Measurements from ENCODE around the gene CDC45. TPM values are rescaled to one million over a fixed set of nuclear protein-coding genes. Genes with fewer than 3 reads are reported as not detected.
A peak's percentile ranks its signal among the peaks of the same experiment; 100 is the strongest.

CDC45 gene
- total RNA-seq, 1 donor from 2014 or later = 6.2 TPM

DNA sequence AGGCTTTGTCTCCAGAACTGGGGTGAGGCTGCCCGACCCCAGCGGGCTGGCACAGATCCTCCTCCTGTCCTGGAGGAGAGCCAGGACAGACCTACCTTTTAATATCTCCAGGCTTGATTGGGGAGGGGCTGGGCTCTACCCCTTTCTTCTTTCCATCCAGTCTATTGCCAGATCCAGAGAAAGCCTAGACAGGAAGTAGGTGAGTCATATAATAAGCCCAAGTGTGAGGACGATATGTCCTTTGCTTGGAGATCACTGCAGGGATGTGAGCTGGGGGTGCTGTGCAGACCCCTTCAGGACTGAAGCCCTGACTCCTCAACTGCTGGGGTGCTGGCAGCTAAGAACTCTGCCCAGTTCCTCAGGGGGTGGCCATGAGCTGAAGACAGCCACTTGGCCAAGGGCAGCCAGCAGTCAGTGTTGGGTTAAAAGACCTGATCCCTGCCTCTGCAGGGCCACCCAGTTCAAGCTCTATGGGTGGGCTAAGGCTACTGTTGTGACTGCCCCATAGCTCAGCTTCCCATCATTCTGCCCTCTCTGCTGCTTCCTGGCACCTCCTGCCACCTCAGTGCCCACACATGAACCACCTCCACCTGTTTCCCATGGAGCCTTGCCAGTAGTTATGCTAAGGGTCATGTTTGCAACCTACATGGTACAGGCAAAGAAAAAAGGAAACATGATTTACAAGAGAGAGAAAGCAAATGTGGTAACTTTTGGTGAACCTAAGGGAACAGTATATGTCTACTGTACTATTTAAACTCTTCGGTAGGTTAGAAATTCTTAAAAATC lies 23.9 kb upstream of the CDC45 start:
- Mint-ChIP-seq H3K4me3 (ENCODE audit: unreplicated experiment) (peak overlapping the region; percentile 68), H3K9me3 (ENCODE audit: unreplicated experiment) (no peaks in the 10 kb centered on the region), H3K36me3 (ENCODE audit: low read depth, unreplicated experiment) (peaks cover 28% of the 10 kb centered on the region), H3K4me1 (ENCODE audit: unreplicated experiment) (no peaks in the 10 kb centered on the region), H3K27ac (ENCODE audit: unreplicated experiment) (no peak overlapping the region), H3K27me3 (ENCODE audit: unreplicated experiment) (peaks cover 1% of the 10 kb centered on the region)
- no peak for DNase-seq (ENCODE audit: low spot score)
- TF ChIP-seq, protein P1, sequence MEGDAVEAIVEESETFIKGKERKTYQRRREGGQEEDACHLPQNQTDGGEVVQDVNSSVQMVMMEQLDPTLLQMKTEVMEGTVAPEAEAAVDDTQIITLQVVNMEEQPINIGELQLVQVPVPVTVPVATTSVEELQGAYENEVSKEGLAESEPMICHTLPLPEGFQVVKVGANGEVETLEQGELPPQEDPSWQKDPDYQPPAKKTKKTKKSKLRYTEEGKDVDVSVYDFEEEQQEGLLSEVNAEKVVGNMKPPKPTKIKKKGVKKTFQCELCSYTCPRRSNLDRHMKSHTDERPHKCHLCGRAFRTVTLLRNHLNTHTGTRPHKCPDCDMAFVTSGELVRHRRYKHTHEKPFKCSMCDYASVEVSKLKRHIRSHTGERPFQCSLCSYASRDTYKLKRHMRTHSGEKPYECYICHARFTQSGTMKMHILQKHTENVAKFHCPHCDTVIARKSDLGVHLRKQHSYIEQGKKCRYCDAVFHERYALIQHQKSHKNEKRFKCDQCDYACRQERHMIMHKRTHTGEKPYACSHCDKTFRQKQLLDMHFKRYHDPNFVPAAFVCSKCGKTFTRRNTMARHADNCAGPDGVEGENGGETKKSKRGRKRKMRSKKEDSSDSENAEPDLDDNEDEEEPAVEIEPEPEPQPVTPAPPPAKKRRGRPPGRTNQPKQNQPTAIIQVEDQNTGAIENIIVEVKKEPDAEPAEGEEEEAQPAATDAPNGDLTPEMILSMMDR (IDR thresholded peaks at IDR 0.05; ENCODE audit: unreplicated experiment) = no peak

DNA sequence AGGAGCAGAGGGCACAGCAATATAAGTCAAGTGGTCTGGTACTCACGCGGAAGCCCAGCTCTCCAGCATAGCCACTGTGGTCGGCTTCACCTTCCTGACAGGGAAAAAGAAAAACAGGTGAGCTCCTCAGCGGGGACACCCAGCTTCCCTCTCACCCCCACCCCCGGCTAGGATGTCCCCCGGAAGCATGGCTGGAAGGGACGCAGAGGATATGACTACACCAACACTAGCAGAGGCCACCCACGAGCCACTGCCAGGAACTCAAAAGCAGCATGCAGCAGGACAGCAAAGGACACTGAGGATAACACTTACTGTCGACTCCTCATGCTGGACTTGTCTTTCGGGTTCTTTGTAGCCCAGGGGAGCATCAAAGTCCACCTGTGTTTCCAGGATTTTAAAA lies 23.2 kb upstream of the CDC45 start:
- no peaks in the 10 kb centered on the region for H3K4me1 Mint-ChIP-seq (ENCODE audit: unreplicated experiment)
- H3K4me3 Mint-ChIP-seq (ENCODE audit: unreplicated experiment) = no peak overlapping the region
- H3K27ac Mint-ChIP-seq (ENCODE audit: unreplicated experiment) = no peak overlapping the region
- TF ChIP-seq, protein P1 (IDR thresholded peaks at IDR 0.05; ENCODE audit: unreplicated experiment) = no peak
- no peaks in the 10 kb centered on the region for H3K9me3 Mint-ChIP-seq (ENCODE audit: unreplicated experiment)
- no peak for DNase-seq (ENCODE audit: low spot score)
- peaks cover 28% of the 10 kb centered on the region for H3K36me3 Mint-ChIP-seq (ENCODE audit: low read depth, unreplicated experiment)
- peaks cover 1% of the 10 kb centered on the region for H3K27me3 Mint-ChIP-seq (ENCODE audit: unreplicated experiment)

DNA sequence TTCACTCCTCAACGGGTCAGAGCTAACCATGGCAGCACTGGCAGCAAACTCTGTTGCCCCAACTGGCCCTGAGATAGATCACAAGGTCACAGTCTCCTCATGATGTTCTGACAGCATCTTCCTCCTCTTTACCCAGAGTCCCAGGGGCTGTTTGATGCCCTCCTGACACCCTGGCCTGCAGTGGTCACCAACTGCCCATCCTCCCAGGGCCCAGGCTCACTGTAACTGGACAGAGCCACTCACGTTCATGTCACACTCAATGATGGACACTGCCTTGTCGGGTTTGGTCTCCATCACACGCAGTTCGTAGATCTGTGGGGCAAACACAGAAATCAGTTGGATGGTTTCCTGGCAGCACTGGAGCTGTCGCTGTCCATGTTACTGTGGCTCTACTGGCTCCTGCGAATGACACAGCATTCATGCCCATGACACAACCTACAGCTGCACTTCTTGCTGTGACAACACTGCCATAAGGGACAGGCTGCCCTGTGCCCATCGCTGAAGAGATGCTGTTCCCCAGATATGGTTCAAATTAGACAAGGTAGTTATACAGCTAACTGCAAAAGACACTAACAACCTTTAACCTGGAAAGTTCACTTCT lies 21.8 kb upstream of the CDC45 start:
- H3K4me1 Mint-ChIP-seq (ENCODE audit: unreplicated experiment) = no peaks in the 10 kb centered on the region
- no peak for DNase-seq (ENCODE audit: low spot score)
- TF ChIP-seq, protein P1 (IDR thresholded peaks at IDR 0.05; ENCODE audit: unreplicated experiment) = no peak
- peaks cover 28% of the 10 kb centered on the region for H3K36me3 Mint-ChIP-seq (ENCODE audit: low read depth, unreplicated experiment)
- no peak overlapping the region for H3K27ac Mint-ChIP-seq (ENCODE audit: unreplicated experiment)
- H3K27me3 Mint-ChIP-seq (ENCODE audit: unreplicated experiment) = peaks cover 1% of the 10 kb centered on the region
- no peak overlapping the region for H3K4me3 Mint-ChIP-seq (ENCODE audit: unreplicated experiment)
- no peaks in the 10 kb centered on the region for H3K9me3 Mint-ChIP-seq (ENCODE audit: unreplicated experiment)

DNA sequence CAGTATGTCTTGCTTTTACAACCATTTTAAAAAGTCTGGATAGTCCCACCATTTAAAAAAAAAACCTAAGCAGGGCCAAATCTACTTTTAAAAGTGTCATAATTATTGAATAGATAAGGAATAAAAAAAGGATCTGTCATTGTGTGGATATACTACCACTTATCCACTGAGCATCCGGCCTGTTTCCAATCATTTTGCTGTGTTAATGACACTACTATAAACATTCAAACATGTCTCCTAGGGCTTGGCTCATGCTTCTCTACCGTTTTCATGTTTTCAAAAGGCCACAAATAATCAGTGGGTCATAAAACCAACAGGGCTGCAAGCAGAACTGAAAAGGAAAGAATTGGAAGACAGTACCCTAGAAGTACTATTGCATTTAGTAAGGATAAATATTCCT lies 19.7 kb upstream of the CDC45 start:
- TF ChIP-seq, protein P1 (IDR thresholded peaks at IDR 0.05; ENCODE audit: unreplicated experiment) = no peak
- Mint-ChIP-seq H3K27ac (ENCODE audit: unreplicated experiment) (no peak overlapping the region), H3K9me3 (ENCODE audit: unreplicated experiment) (no peaks in the 10 kb centered on the region), H3K36me3 (ENCODE audit: low read depth, unreplicated experiment) (peaks cover 23% of the 10 kb centered on the region), H3K27me3 (ENCODE audit: unreplicated experiment) (peaks cover 1% of the 10 kb centered on the region), H3K4me3 (ENCODE audit: unreplicated experiment) (no peak overlapping the region), H3K4me1 (ENCODE audit: unreplicated experiment) (no peaks in the 10 kb centered on the region)
- no peak for DNase-seq (ENCODE audit: low spot score)

DNA sequence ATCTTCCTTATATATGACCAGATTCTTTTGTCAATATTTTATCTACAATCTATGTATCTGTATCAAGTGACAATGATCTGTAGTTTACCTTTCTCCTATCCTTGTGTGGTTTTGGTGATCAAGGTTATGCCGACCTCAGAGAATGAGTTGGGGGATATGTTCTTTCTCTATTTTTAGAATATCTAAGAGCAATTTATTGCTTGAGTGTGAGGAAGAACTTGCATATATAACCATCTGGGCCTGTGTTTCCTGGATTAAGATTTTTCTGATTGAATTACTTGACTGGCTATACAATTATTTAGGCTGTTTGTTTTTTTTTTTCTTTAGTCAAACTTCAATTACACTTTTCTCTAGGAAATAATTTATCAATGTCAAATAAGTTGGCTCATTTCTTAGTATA lies 18.2 kb upstream of the CDC45 start:
- peaks cover 20% of the 10 kb centered on the region for H3K36me3 Mint-ChIP-seq (ENCODE audit: low read depth, unreplicated experiment)
- no peak for DNase-seq (ENCODE audit: low spot score)
- TF ChIP-seq, protein P1 (IDR thresholded peaks at IDR 0.05; ENCODE audit: unreplicated experiment) = no peak
- H3K27ac Mint-ChIP-seq (ENCODE audit: unreplicated experiment) = no peak overlapping the region
- no peak overlapping the region for H3K4me3 Mint-ChIP-seq (ENCODE audit: unreplicated experiment)
- H3K4me1 Mint-ChIP-seq (ENCODE audit: unreplicated experiment) = no peaks in the 10 kb centered on the region
- H3K27me3 Mint-ChIP-seq (ENCODE audit: unreplicated experiment) = peaks cover 1% of the 10 kb centered on the region
- no peaks in the 10 kb centered on the region for H3K9me3 Mint-ChIP-seq (ENCODE audit: unreplicated experiment)
